HCT116 (cell line): ENCODE data around the gene PRDX3. TPM values are rescaled to one million over a fixed set of nuclear protein-coding genes. Genes with fewer than 3 reads are reported as not detected.

ENCODE experiments used
- ATAC-seq: fragments of 200-7000 bp; cut with Tn5 transposase; 2 replicates; pipeline ENCODE4 v1.9.1; 2020; ENCODE audit warnings: mild to moderate bottlenecking, moderate library complexity
- BruUV-seq: library from RNA; stranded (reverse); fragments of 400-500 nt; replicated peaks from 2 replicates; lab custom pipeline; 2021; lab: Mats Ljungman, UMichigan
- CTCF ChIA-PET: fragments of 300-600 bp; sonication (Branson Sonifier 250); formaldehyde crosslinking; loops from one replicate; lab custom pipeline; 2021; ENCODE audit warnings: antibody characterized with exemption; lab: Charles Lee
- POLR2A ChIA-PET: fragments of 300-600, 350-600 bp; sonication (Branson Sonifier 250); formaldehyde crosslinking; loops from one replicate; lab custom pipeline; 2021; ENCODE audit warnings: antibody characterized with exemption; lab: Charles Lee
- RAD21 ChIA-PET, 2 experiments: fragments of 300-600 bp; sonication (Branson Sonifier 250); formaldehyde crosslinking; loops; one replicate each; lab custom pipeline; 2023; ENCODE audit warnings: low total read pairs in 2 of 2; ENCODE audit not compliant: uncharacterized antibody in 2 of 2, unreplicated experiment in 2 of 2, low non-redundant PET in 1 of 2; lab: Charles Lee
- DNase-seq: peaks from one replicate; pipeline ENCODE4 v3.0.0-alpha.2; 2010; ENCODE audit warnings: low read depth, low spot score
- H2AFZ ChIP-seq: fragments of 200-600 bp; shearing (Covaris generic), sonication (generic); 2 replicates; pipeline ENCODE4 v1.6.1; 2017; ENCODE audit warnings: low read depth, mixed run types, mixed read lengths, antibody characterized with exemption, low read length; ENCODE audit not compliant: poor library complexity, severe bottlenecking
- H3K27ac ChIP-seq: 2 replicates; pipeline ENCODE4 v1.5.1; 2012; ENCODE audit warnings: low read depth, low read length
- H3K27me3 ChIP-seq: fragments of 200-600 bp; sonication (generic); 2 replicates; pipeline ENCODE4 v1.6.1; 2016; ENCODE audit warnings: mixed run types, low read length, mixed read lengths; ENCODE audit not compliant: insufficient read depth
- H3K36me3 ChIP-seq, 2 experiments: fragments of 200-500 bp in 1 of 2; fragments of 200-600 bp in 1 of 2; sonication (Bioruptor generic) in 1 of 2; sonication (generic) in 1 of 2; 2 replicates each; pipeline versions ENCODE4 v1.5.1 to v1.6.1; 2014 to 2016; ENCODE audit warnings: low read length in 2 of 2, inconsistent platforms in 1 of 2, mixed read lengths in 1 of 2, mixed run types in 1 of 2; ENCODE audit not compliant: insufficient read depth in 2 of 2, control insufficient read depth in 1 of 2
- H3K4me1 ChIP-seq, 2 experiments: fragments of 200-600 bp in 1 of 2; sonication (generic) in 1 of 2; 2 replicates each; pipeline versions ENCODE4 v1.5.1 to v1.6.1; 2012 to 2017; ENCODE audit warnings: low read length in 2 of 2, inconsistent platforms in 1 of 2, mild to moderate bottlenecking in 1 of 2, mixed read lengths in 1 of 2, mixed run types in 1 of 2, moderate library complexity in 1 of 2; ENCODE audit not compliant: insufficient read depth in 2 of 2, control insufficient read depth in 1 of 2
- H3K4me2 ChIP-seq: fragments of 200-600 bp; sonication (generic); 2 replicates; pipeline ENCODE4 v1.6.1; 2017; ENCODE audit warnings: mixed run types, low read length, mixed read lengths
- H3K4me3 ChIP-seq, 2 experiments: fragments of 200-600 bp in 1 of 2; sonication (generic) in 1 of 2; replicated peaks in 1 of 2; 2 replicates each; pipeline ENCODE4 v1.5.1; 2011 to 2016; ENCODE audit warnings: low read length in 2 of 2, control low read depth in 1 of 2, low read depth in 1 of 2, mild to moderate bottlenecking in 1 of 2, mixed read lengths in 1 of 2, mixed run types in 1 of 2
- H3K79me2 ChIP-seq: fragments of 200-600 bp; sonication (generic); 2 replicates; pipeline ENCODE4 v1.6.1; 2017; ENCODE audit warnings: mild to moderate bottlenecking, mixed run types, low read length, moderate library complexity, mixed read lengths; ENCODE audit not compliant: insufficient read depth
- H3K9ac ChIP-seq: fragments of 200-600 bp; sonication (generic); 2 replicates; pipeline ENCODE4 v1.6.1; 2016; ENCODE audit warnings: low read length, mixed read lengths
- H3K9me2 ChIP-seq: fragments of 200-600 bp; sonication (generic), shearing (Covaris generic); 2 replicates; pipeline ENCODE4 v1.6.1; 2017; ENCODE audit warnings: mixed run types, mild to moderate bottlenecking, moderate library complexity; ENCODE audit not compliant: insufficient read depth
- H3K9me3 ChIP-seq, 2 experiments: fragments of 200-500 bp in 1 of 2; fragments of 200-600 bp in 1 of 2; sonication (Bioruptor generic) in 1 of 2; sonication (generic) in 1 of 2; 2 replicates each; pipeline ENCODE4 v1.6.1; 2014 to 2017; ENCODE audit warnings: low read length in 2 of 2, mixed read lengths in 2 of 2, inconsistent platforms in 1 of 2, low read depth in 1 of 2, mild to moderate bottlenecking in 1 of 2, mixed run types in 1 of 2, moderate library complexity in 1 of 2; ENCODE audit not compliant: control insufficient read depth in 1 of 2, insufficient read depth in 1 of 2
- H4K20me1 ChIP-seq: fragments of 200-600 bp; sonication (generic), shearing (Covaris generic); 2 replicates; pipeline ENCODE4 v1.6.1; 2017; ENCODE audit warnings: mixed run types, mild to moderate bottlenecking, moderate library complexity; ENCODE audit not compliant: insufficient read depth
- EGR1 ChIP-seq: IDR thresholded peaks from 2 replicates; pipeline ENCODE4 v1.6.1; 2012; ENCODE audit warnings: low read depth
- ELF1 ChIP-seq: IDR thresholded peaks from 2 replicates; pipeline ENCODE4 v1.6.1; 2012; ENCODE audit warnings: low read depth, borderline replicate concordance
- EZH2 ChIP-seq: fragments of 200-600 bp; sonication (generic); IDR thresholded peaks from 2 replicates; pipeline ENCODE4 v1.6.1; 2017; ENCODE audit warnings: antibody characterized with exemption, mixed run types
- EZH2phosphoT487 ChIP-seq: fragments of 200-600 bp; IDR thresholded peaks from 2 replicates; pipeline ENCODE4 v1.6.1; 2018; ENCODE audit warnings: antibody characterized with exemption, borderline replicate concordance
- FOSL1 ChIP-seq: IDR thresholded peaks from 2 replicates; pipeline ENCODE4 v1.6.1; 2012; ENCODE audit warnings: low read depth
- JUND ChIP-seq: IDR thresholded peaks from 2 replicates; pipeline ENCODE4 v1.6.1; 2012
- RAD21 ChIP-seq: IDR thresholded peaks from 2 replicates; pipeline ENCODE4 v1.6.1; 2012; ENCODE audit warnings: low read depth, mild to moderate bottlenecking
- SIN3A ChIP-seq: IDR thresholded peaks from 2 replicates; pipeline ENCODE4 v1.6.1; 2012; ENCODE audit warnings: low read depth
- SP1 ChIP-seq: IDR thresholded peaks from 2 replicates; pipeline ENCODE4 v1.6.1; 2012; ENCODE audit warnings: low read depth
- SRF ChIP-seq: IDR thresholded peaks from 2 replicates; pipeline ENCODE4 v1.6.1; 2012; ENCODE audit warnings: low read depth
- TCF7L2 ChIP-seq: IDR thresholded peaks from 2 replicates; pipeline ENCODE4 v1.7.0; 2011; ENCODE audit warnings: borderline replicate concordance, inconsistent platforms; ENCODE audit not compliant: insufficient read depth, insufficient read length; ENCODE audit errors: extremely low read depth
- ZFX ChIP-seq: fragments of 450-650 bp; IDR thresholded peaks from 2 replicates; pipeline ENCODE4 v1.6.1; 2017
- intact Hi-C: fragments of 100-400 bp; cut with micrococcal nuclease; formaldehyde crosslinking; loops from 2 replicates; pipeline ENCODE4 v1.10.0; 2022
- total RNA-seq: library from RNA; stranded (reverse); gene quantifications from one replicate; pipeline ENCODE4 v1.2.1, GENCODE V29; 2021; ENCODE audit not compliant: unreplicated experiment
- TF ChIP-seq, protein P1 (sequence below): IDR thresholded peaks from 2 replicates; pipeline ENCODE4 v1.6.1; 2012
- TF ChIP-seq, protein P2 (sequence below): IDR thresholded peaks from 2 replicates; pipeline ENCODE4 v1.6.1; 2012
- TF ChIP-seq, protein P3 (sequence below), 3 experiments: fragments of 200-600 bp in 1 of 3; sonication (generic) in 1 of 3; IDR thresholded peaks in 2 of 3; conservative IDR thresholded peaks in 1 of 3; 2 replicates each; pipeline ENCODE4 v1.5.1; 2012 to 2017; ENCODE audit warnings: low read depth in 2 of 3, low read length in 2 of 3, antibody characterized with exemption in 1 of 3, borderline replicate concordance in 1 of 3, control low read depth in 1 of 3, mild to moderate bottlenecking in 1 of 3, mixed read lengths in 1 of 3, mixed run types in 1 of 3, moderate library complexity in 1 of 3; ENCODE audit not compliant: insufficient read depth in 1 of 3
- TF ChIP-seq, protein P4 (sequence below): IDR thresholded peaks from 2 replicates; pipeline ENCODE4 v1.6.1; 2012; ENCODE audit warnings: low read depth

The PRDX3 gene
- total RNA-seq, 1 experiment from 2014 or later, result 281 TPM

- BruUV-seq, result no TSS peak
- RAD21 ChIA-PET, result no interaction called here
- Histone ChIP-seq H3K36me3 (no peaks in the 10 kb centered on the region), H3K27me3 (no peaks in the 10 kb centered on the region), H3K4me3 (no peak overlapping the region), H3K27ac (no peak overlapping the region), H3K9ac (no peak overlapping the region), H3K4me1 (peaks cover 0 to 6% of the 10 kb centered on the region in 2 experiments; a peak in 1 of 4 replicates), H3K9me3 (no peaks in the 10 kb centered on the region), H3K79me2 (no peaks in the 10 kb centered on the region), H3K4me2 (no peak overlapping the region), H2AFZ (no peak overlapping the region), H3K9me2 (no peaks in the 10 kb centered on the region), H4K20me1 (no peaks in the 10 kb centered on the region)
- CTCF ChIA-PET, result interaction anchor here (1.2 to 2.3 kb wide), 2 partner anchors 11 kb away, joined by 4 to 7 read pairs; no protein-coding TSS in a partner anchor
- intact Hi-C loops, result no loop called here
- DNase-seq (no peak), ATAC-seq (no peak)
- no peak for TF ChIP-seq ZFX
- TF ChIP-seq JUND, result no peak
- no peak for TF ChIP-seq EZH2phosphoT487
- TF ChIP-seq SP1, result no peak
- TF ChIP-seq FOSL1, result no peak
- TF ChIP-seq, protein P1, sequence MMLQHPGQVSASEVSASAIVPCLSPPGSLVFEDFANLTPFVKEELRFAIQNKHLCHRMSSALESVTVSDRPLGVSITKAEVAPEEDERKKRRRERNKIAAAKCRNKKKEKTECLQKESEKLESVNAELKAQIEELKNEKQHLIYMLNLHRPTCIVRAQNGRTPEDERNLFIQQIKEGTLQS, result no peak
- TF ChIP-seq TCF7L2, result no peak
- TF ChIP-seq SRF, result no peak
- TF ChIP-seq, protein P2, sequence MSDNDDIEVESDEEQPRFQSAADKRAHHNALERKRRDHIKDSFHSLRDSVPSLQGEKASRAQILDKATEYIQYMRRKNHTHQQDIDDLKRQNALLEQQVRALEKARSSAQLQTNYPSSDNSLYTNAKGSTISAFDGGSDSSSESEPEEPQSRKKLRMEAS, result no peak
- no peak for TF ChIP-seq SIN3A
- TF ChIP-seq, protein P3, sequence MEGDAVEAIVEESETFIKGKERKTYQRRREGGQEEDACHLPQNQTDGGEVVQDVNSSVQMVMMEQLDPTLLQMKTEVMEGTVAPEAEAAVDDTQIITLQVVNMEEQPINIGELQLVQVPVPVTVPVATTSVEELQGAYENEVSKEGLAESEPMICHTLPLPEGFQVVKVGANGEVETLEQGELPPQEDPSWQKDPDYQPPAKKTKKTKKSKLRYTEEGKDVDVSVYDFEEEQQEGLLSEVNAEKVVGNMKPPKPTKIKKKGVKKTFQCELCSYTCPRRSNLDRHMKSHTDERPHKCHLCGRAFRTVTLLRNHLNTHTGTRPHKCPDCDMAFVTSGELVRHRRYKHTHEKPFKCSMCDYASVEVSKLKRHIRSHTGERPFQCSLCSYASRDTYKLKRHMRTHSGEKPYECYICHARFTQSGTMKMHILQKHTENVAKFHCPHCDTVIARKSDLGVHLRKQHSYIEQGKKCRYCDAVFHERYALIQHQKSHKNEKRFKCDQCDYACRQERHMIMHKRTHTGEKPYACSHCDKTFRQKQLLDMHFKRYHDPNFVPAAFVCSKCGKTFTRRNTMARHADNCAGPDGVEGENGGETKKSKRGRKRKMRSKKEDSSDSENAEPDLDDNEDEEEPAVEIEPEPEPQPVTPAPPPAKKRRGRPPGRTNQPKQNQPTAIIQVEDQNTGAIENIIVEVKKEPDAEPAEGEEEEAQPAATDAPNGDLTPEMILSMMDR (IDR thresholded peaks at IDR 0.05 in 2 of 3, conservative IDR thresholded peaks at IDR 0.05 in 1 of 3; ENCODE audit: borderline replicate concordance in 1 of 3, insufficient read depth in 1 of 3, low read depth in 2 of 3, low read length in 2 of 3), result no peak
- TF ChIP-seq, protein P4, sequence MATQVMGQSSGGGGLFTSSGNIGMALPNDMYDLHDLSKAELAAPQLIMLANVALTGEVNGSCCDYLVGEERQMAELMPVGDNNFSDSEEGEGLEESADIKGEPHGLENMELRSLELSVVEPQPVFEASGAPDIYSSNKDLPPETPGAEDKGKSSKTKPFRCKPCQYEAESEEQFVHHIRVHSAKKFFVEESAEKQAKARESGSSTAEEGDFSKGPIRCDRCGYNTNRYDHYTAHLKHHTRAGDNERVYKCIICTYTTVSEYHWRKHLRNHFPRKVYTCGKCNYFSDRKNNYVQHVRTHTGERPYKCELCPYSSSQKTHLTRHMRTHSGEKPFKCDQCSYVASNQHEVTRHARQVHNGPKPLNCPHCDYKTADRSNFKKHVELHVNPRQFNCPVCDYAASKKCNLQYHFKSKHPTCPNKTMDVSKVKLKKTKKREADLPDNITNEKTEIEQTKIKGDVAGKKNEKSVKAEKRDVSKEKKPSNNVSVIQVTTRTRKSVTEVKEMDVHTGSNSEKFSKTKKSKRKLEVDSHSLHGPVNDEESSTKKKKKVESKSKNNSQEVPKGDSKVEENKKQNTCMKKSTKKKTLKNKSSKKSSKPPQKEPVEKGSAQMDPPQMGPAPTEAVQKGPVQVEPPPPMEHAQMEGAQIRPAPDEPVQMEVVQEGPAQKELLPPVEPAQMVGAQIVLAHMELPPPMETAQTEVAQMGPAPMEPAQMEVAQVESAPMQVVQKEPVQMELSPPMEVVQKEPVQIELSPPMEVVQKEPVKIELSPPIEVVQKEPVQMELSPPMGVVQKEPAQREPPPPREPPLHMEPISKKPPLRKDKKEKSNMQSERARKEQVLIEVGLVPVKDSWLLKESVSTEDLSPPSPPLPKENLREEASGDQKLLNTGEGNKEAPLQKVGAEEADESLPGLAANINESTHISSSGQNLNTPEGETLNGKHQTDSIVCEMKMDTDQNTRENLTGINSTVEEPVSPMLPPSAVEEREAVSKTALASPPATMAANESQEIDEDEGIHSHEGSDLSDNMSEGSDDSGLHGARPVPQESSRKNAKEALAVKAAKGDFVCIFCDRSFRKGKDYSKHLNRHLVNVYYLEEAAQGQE, result no peak
- no peak for TF ChIP-seq ELF1
- no peak for TF ChIP-seq EZH2
- TF ChIP-seq RAD21, result no peak
- TF ChIP-seq EGR1, result no peak
- POLR2A ChIA-PET, result no interaction called here
These were observed 41.3 kb upstream of the PRDX3 start for GRCh38 chr10:119219871-119220270.
